SW480 (cell line): ENCODE data around the gene ZMYM4.
A peak's percentile ranks its signal among the peaks of the same experiment; 100 is the strongest.
"Not testable (repeated sequence)": the region's sequence is repeated elsewhere in the genome, so short reads cannot be mapped to it uniquely, and the experiment has no call there.

Experiments
- DNase-seq: peaks from one replicate; pipeline ENCODE4 v3.0.0-alpha.2; 2016; ENCODE audit warnings: low spot score

Gene ZMYM4

DNA sequence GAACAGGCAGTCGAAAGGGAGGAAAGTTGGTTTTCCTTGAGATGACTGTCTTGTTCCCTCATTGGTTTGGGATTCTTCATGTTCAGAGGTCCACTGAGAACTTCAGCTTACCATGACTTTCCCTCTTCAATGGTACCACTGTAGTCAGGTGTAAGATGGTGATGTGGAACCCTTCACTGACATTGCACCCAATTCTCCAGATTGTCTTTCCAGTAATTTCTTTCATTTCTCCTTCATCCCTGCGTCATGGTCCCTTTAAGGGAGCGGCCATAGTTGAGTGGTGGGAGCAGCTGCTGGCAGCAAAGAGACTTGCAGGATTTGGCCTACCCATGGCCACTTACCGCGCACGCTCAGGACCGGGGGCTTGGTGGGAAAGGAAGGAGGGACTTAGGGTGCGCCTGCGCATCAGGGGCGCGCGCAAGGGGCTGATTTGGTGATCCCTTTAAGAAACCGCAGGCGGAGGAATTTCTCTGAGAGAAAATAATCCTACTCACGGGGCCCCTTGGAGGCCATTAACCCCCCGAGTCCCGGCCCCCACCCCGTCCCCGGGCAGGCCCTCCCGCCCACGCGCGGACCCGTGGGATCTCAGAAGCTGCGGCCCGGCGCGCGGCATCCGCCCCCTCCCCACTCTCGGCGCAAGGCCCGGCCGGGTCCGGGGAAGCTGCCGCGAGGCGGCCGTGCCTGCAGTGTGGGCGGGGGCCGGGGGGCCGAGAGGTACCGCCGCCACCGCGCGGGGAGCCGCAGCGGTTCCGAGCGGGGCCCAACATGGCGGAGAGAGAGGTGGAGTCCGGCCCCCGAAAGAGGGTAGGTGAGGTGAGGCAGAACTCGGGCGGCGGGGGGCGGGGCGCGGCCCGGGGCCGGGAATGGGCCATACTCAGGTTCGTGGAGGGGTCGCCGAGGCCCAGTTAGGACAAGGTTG, at the start of gene ZMYM4:
Gene ZMYM4 (plus strand): TSS at position 428 of the 919 bp plus-strand sequence. CDS start 338 bp downstream, at position 766.
- DNase-seq: peak; percentile 94

GRCh38 chr1:35220976-35221375, 47.5 kb upstream of the ZMYM4 start:
- DNase-seq: peak; percentile 26

GRCh38 chr1:35222322-35223083, 46.0 kb upstream of the ZMYM4 start:
- DNase-seq: no peak

- no peak for DNase-seq
Observed at GRCh38 chr1:35223084-35223630, 45.4 kb upstream of the ZMYM4 start.

DNA sequence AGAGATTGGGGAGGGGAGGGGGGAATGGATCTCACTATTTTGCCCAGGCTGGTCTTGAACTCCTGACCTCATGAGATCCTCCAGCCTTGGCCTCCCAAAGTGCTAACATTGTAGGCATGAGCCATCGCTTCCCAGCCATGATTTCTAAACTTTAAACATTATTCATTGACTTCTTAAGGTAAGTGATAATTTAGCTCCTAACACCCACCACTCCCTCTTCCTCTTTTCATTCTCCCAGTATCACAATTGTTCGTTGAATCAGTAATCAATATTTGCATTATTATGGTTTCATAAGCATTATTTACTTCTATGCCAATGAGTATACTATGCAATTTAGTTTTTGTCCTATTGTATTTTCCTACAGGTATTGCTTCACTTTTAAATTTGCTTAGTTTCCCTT, 42.0 kb upstream of the ZMYM4 start:
- DNase-seq: no peak

GRCh38 chr1:35229587-35230360, 38.7 kb upstream of the ZMYM4 start:
- no peak for DNase-seq

DNA sequence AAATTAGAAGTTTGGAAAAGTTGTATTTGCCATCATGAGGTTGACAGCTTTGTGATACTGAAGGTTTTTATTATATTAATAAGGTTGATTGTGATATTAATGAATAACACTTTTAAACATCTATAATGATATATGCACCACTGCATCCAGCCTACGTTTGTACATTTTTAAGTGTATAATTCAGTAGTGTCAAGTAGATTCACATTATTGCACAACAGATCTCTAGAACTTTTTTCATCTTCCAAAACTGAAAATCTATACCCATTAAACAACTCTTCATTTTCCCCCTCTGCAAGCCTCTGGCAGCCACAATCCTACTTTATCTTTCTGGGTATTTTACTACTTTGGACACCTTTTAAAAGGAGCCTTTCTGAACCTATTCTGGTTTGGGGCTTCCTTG, 37.2 kb upstream of the ZMYM4 start:
- no peak for DNase-seq

DNA sequence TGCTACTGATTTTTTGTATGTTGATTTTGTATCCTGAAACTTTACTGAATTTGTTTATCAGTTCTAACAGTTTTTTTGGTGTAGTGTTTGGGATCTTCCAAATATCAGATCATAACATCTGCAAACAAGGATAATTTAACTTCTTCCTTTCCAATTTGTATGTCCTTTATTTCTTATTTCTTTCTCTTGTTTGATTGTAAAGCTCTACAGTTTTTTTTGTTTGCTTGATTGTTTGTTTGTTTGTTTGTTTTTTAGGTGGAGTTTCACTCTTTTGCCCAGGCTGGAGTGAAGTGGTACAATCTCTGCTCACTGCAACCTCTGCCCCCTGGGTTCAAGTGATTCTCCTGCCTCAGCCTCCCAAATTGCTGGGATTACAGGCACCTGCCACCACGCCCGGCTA, 31.7 kb upstream of the ZMYM4 start:
- not testable (repeated sequence) for DNase-seq

GRCh38 chr1:35243691-35244090, 24.8 kb upstream of the ZMYM4 start:
- no peak for DNase-seq

DNA sequence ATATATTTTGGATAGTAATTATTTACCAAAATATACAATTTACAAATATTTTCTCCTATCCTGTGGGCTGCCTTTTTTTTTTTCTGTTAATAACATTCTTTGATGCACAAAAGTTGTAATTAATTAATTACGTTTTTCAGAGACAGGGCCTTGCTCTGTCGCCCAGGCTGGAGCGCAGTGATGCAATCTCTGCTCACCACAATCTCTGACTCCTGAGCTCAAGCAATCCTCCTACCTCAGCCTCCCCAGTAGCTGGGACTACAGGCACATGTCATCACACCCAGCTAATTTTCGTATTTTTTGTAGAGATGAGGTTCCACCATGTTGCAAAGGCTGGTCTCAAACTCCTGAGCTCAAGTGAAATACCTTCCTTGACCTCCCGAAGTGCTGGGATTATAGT, 21.3 kb upstream of the ZMYM4 start:
- DNase-seq: no peak

DNA sequence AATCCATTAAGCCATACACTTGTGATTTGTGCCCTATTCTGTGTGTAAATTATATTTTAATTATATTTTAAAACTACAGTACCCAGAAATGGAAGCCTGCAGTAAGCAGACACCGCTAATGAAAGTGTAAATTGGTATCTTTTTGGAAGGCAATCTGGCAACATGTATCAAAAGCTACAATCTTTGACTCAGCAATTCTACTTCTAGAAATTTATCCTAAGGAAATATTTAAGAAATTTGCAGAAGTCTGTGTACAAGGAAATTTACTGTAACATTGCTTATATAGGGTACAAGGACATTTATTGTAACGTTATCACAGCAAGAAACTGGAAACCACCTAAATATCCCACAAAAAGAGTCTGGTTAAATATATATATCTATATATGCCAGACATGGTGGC, 14.6 kb upstream of the ZMYM4 start:
- DNase-seq: no peak

- no peak for DNase-seq
Observed at GRCh38 chr1:35255276-35255675, 13.2 kb upstream of the ZMYM4 start.

DNA sequence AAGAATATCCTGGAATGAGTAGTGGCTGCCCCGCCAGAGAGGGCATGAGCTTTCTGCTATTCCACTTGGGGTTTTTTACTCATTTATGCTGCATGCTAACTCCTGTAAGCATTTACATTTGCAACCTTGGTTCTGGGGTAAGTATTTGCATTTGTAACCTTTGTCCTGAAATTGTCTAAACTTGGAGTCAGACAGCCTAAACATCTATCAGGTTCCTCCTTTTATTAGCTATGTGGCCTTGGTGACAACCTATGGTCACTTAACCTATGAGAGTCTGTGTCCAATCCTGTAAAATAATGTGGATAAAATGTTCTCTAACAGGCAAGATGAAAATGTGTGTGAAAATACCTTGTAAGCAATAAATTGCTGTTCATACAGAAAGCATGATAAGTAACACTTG, 8.9 kb upstream of the ZMYM4 start:
- no peak for DNase-seq

DNA sequence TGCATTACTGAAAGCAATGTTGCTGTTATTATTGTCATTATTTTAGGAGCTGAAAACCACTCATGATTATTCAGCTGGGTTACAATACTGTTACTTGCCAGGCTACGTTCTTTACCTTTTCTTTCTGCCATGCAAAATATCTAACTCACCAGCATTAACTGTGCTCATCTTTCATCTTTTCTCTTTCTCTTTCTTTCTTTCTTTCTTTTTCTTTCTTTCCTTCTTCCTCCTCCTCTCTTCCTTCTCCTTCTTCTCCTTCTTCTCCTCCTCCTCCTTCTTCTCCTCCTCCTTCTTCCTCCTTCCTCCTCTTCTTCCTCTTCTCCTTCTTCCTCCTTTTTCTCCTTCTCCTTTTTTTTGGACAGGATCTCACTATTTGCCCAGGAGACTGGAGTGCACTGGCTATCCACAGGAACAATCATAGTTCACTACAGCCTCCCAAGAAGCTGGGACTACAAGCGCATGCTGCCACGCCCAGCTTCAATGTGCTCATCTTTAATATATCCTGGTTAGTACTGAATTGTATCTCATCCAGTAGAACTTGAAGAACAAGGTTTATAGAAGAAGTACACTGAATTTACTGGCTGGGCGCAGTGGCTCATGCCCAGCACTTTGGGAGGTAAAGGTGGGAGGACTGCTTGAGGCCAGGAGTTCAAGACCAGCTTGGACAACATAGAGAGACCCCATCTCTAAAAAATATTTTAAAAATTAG, 6.9 kb upstream of the ZMYM4 start:
- DNase-seq: no peak

DNA sequence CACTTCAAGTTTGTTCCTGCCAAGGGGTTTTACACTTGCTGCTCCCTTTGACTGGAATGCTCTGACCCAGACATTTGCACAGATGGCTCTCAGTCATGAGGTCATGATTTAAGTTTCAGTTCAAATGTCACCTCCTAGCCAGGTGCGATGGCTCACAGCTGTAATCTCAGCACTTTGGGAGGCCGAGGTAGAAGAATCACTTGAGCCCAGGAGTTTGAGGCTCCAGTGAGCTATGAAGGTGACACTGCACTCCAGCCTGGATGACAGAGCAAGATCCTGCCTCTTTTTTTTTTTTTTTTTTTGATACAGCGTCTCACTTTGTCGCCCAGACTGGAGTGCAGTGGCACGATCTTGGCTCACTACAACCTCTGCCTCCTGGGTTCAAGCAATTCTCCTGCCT, 4.5 kb upstream of the ZMYM4 start:
- no peak for DNase-seq

- DNase-seq: no peak
Observed at GRCh38 chr1:35264871-35265270, 3.6 kb upstream of the ZMYM4 start.

DNA sequence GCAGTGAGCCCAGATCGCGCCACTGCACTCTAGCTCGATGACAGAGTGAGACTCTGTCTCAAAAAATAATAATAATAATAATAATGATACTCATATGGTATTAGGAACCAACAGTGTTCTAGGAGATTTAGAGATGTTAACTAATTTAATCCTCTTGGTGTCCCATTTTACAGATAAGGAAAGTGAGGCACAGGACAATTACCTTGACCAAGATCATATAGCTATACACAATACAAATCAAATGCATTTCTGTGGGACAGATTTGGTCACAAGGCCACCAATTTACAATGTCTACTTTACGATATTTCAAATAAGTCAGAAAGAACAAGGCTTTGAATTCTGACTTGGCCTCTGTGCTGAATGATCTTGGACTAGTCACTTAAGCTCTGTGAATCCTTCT, 2.2 kb upstream of the ZMYM4 start:
- DNase-seq: no peak

- no peak for DNase-seq
Observed at GRCh38 chr1:35269201-35269988, 886 bp downstream of the ZMYM4 start.

- no peak for DNase-seq
Observed at GRCh38 chr1:35269989-35270289, 1.4 kb downstream of the ZMYM4 start.

DNA sequence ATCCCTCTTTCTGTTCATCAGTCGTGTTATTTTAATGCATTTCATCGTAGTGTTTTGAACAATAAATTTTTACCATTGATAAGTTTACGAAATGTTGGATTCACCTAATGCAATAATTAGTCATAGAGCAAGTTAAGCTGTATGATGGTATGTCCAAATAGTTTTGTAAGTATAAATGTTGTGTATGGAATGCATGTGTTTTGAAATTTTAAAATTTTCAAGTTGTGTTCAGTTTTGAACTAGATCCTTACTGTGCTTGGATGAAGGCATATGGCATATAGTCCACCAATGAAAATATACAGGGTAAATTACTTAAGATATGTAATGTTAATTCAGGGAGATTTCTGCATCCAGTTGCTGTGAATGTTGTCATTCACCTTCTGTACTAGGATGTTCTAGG, 2.3 kb downstream of the ZMYM4 start:
- no peak for DNase-seq

DNA sequence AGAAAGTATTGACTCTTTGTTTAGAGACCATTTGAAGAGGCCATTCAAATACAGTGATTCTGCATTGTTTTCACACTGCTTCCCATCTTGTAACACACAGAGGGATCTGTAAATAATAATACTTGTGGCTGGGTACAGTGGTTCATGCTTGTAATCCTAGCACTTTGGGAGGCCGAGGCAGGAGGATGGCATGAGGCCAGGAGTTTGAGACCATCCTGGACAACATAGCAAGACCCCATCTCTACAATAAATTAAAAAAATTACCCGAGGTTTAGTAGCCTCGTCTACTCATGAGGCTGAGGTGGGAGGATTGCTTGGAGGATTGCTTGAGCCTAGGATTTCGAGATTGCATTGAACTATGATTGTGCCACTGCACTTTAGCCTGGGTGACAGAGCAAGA, 5.7 kb downstream of the ZMYM4 start:
- no peak for DNase-seq
